ENCODE measurements around the gene TARBP2. TPM values are rescaled to one million over a fixed set of nuclear protein-coding genes. Genes with fewer than 3 reads are reported as not detected.
"Not testable (repeated sequence)": the region's sequence is repeated elsewhere in the genome, so short reads cannot be mapped to it uniquely, and the experiment has no call there.

TARBP2 gene
- total RNA-seq, 1 donor from 2014 or later, result 59.4 TPM

GRCh38 chr12:53478865-53479264 lies 22.2 kb upstream of the TARBP2 start:
- no peak overlapping the region for H3K4me3 ChIP-seq (ENCODE audit: low read depth, low read length)
- H3K27me3 ChIP-seq (ENCODE audit: control insufficient read depth, insufficient read depth, low read length), result no peaks in the 10 kb centered on the region
- no peak for TF ChIP-seq CTCF (IDR thresholded peaks at IDR 0.05; ENCODE audit: insufficient read depth, low read length, poor library complexity, severe bottlenecking)
- peaks cover 4% of the 10 kb centered on the region for H3K36me3 ChIP-seq (ENCODE audit: control insufficient read depth, insufficient read depth, low read length)
- no peak for DNase-seq (ENCODE audit: low read depth)

- Histone ChIP-seq H3K27me3 (ENCODE audit: control insufficient read depth, insufficient read depth, low read length) (no peaks in the 10 kb centered on the region), H3K4me3 (ENCODE audit: low read depth, low read length) (no peak overlapping the region), H3K36me3 (ENCODE audit: control insufficient read depth, insufficient read depth, low read length) (peaks cover 6% of the 10 kb centered on the region)
- no peak for TF ChIP-seq CTCF (IDR thresholded peaks at IDR 0.05; ENCODE audit: insufficient read depth, low read length, poor library complexity, severe bottlenecking)
- no peak for DNase-seq (ENCODE audit: low read depth)
These were observed 21.8 kb upstream of the TARBP2 start for GRCh38 chr12:53479331-53479730.

GRCh38 chr12:53480491-53481442 lies 20.3 kb upstream of the TARBP2 start:
- TF ChIP-seq CTCF (IDR thresholded peaks at IDR 0.05; ENCODE audit: insufficient read depth, low read length, poor library complexity, severe bottlenecking), result no peak
- H3K36me3 ChIP-seq (ENCODE audit: control insufficient read depth, insufficient read depth, low read length), result peaks cover 8% of the 10 kb centered on the region
- no peaks in the 10 kb centered on the region for H3K27me3 ChIP-seq (ENCODE audit: control insufficient read depth, insufficient read depth, low read length)
- DNase-seq (ENCODE audit: low read depth), result no peak
- no peak overlapping the region for H3K4me3 ChIP-seq (ENCODE audit: low read depth, low read length)

GRCh38 chr12:53481458-53481857 lies 19.6 kb upstream of the TARBP2 start:
- not testable (repeated sequence) for H3K36me3 ChIP-seq (ENCODE audit: control insufficient read depth, insufficient read depth, low read length); DNase-seq (ENCODE audit: low read depth); H3K4me3 ChIP-seq (ENCODE audit: low read depth, low read length); H3K27me3 ChIP-seq (ENCODE audit: control insufficient read depth, insufficient read depth, low read length)

GRCh38 chr12:53481939-53482586 lies 19.0 kb upstream of the TARBP2 start:
- Histone ChIP-seq H3K27me3 (ENCODE audit: control insufficient read depth, insufficient read depth, low read length) (no peaks in the 10 kb centered on the region), H3K4me3 (ENCODE audit: low read depth, low read length) (no peak overlapping the region), H3K36me3 (ENCODE audit: control insufficient read depth, insufficient read depth, low read length) (peaks cover 8% of the 10 kb centered on the region)
- TF ChIP-seq CTCF (IDR thresholded peaks at IDR 0.05; ENCODE audit: insufficient read depth, low read length, poor library complexity, severe bottlenecking), result peak; percentile 34
- DNase-seq (ENCODE audit: low read depth), result no peak

- no peak for TF ChIP-seq CTCF (IDR thresholded peaks at IDR 0.05; ENCODE audit: insufficient read depth, low read length, poor library complexity, severe bottlenecking)
- no peak overlapping the region for H3K4me3 ChIP-seq (ENCODE audit: low read depth, low read length)
- DNase-seq (ENCODE audit: low read depth), result no peak
- H3K27me3 ChIP-seq (ENCODE audit: control insufficient read depth, insufficient read depth, low read length), result no peaks in the 10 kb centered on the region
- H3K36me3 ChIP-seq (ENCODE audit: control insufficient read depth, insufficient read depth, low read length), result peaks cover 8% of the 10 kb centered on the region
These were observed 18.4 kb upstream of the TARBP2 start for GRCh38 chr12:53482626-53483168.

Data from kidney epithelial cell (primary cell).